Heart left ventricle (tissue), 16 donors: Measurements from ENCODE around the gene RCBTB1. TPM values are rescaled to one million over a fixed set of nuclear protein-coding genes. Genes with fewer than 3 reads are reported as not detected.
"Not testable (repeated sequence)": the region's sequence is repeated elsewhere in the genome, so short reads cannot be mapped to it uniquely, and the experiment has no call there.

Experiments
- ATAC-seq, 4 donors: fragments of 200-7000 bp; cut with Tn5 transposase; one replicate each; pipeline ENCODE4 v1.9.1; 2020 to 2022; ENCODE audit warnings: moderate library complexity in 4 of 4, mild to moderate bottlenecking in 3 of 4, moderate number of reproducible peaks in 1 of 4
- DNase-seq, 5 donors: peaks; one replicate each; pipeline ENCODE4 v3.0.0-alpha.2; 2020
- H3K27ac ChIP-seq, 12 donors: fragments of 200-600 bp; sonication (generic) in 4 of 12; one replicate each; pipeline versions ENCODE4 v1.5.0 to v1.8.0; 2016 to 2022; ENCODE audit warnings: mild to moderate bottlenecking in 2 of 12
- H3K27me3 ChIP-seq, 9 donors: fragments of 200-600 bp; sonication (generic) in 2 of 9; one replicate each; pipeline versions ENCODE4 v1.5.1 to v1.8.0; 2016 to 2022; ENCODE audit warnings: mild to moderate bottlenecking in 3 of 9
- H3K36me3 ChIP-seq, 9 donors: fragments of 200-600 bp; sonication (generic) in 2 of 9; one replicate each; pipeline versions ENCODE4 v1.5.0 to v1.8.0; 2018 to 2022; ENCODE audit warnings: mild to moderate bottlenecking in 2 of 9
- H3K4me1 ChIP-seq, 12 donors: fragments of 200-600 bp; sonication (generic) in 4 of 12; one replicate each; pipeline versions ENCODE4 v1.5.0 to v1.8.0; 2016 to 2022; ENCODE audit warnings: mild to moderate bottlenecking in 3 of 12
- H3K4me3 ChIP-seq, 12 donors: fragments of 200-600 bp; sonication (generic) in 4 of 12; one replicate each; pipeline versions ENCODE4 v1.5.0 to v1.8.0; 2017 to 2022; ENCODE audit warnings: mild to moderate bottlenecking in 9 of 12, moderate library complexity in 4 of 12
- H3K9me3 ChIP-seq, 12 donors: fragments of 200-600 bp; sonication (generic) in 4 of 12; one replicate each; pipeline versions ENCODE4 v1.5.0 to v1.8.0; 2016 to 2022; ENCODE audit warnings: mild to moderate bottlenecking in 1 of 12
- POLR2A ChIP-seq, 2 donors: fragments of 450-650 bp; IDR thresholded peaks; one replicate each; pipeline ENCODE4 v1.6.1; 2017; ENCODE audit warnings: antibody characterized with exemption in 2 of 2, mild to moderate bottlenecking in 2 of 2, moderate library complexity in 2 of 2
- WGBS, 4 donors: extraction: QIAGEN DNeasy Blood & Tissue Kit in 2 of 4; methylation state at CpG; one replicate each; pipeline versions ENCODE4 v1.1.5 to v1.1.7; 2013 to 2018; 5-methylcytosine and 5-hydroxymethylcytosine counted together
- intact Hi-C, 10 donors: fragments of 100-400 bp; cut with DNase I; formaldehyde crosslinking; loops; one replicate each; pipeline versions ENCODE4 v1.11.1 to v1.14.2; 2022
- polyA plus RNA-seq, 2 donors: library from polyadenylated mRNA; stranded (reverse); fragments of 200-250 nt; gene quantifications; one replicate each; pipeline ENCODE4 v1.2.3, GENCODE V29; 2013
- total RNA-seq, 9 donors: library from RNA; depleted of rRNA in 2 of 9; stranded (reverse); fragments of >200 nt in 2 of 9; fragmentation: NEBNext Ultra II Directional in 3 of 9; extraction: Animal tissue kit (Norgen Biotek cat#: 25700) in 3 of 9; gene quantifications; one replicate each; pipeline versions ENCODE4 v1.1.0 to v1.2.4, GENCODE V29; 2016 to 2023
- TF ChIP-seq, protein P1 (sequence below), 12 donors: fragments of 200-600 bp; sonication (generic) in 4 of 12; IDR thresholded peaks; one replicate each; pipeline versions ENCODE4 v1.5.0 to v1.8.0; 2018 to 2022; ENCODE audit warnings: antibody characterized with exemption in 12 of 12, mild to moderate bottlenecking in 5 of 12
- donor health status: ischemic (EF 13 %, LVEDD 7.1; RV severe dilation, severe dysfunction).
- donor health status: healthy with polysubstance abuse.
- donor health status: DM: no; HTN: yes; CAD: no.
- donor health status: DM: no; HTN: no; CAD: no.
- donor health status: ischemic (EF 25% LVEDD 6.9; RV normal size, moderate dysfunction).
- donor health status: ischemic (EF 25% LVEDD 5.7; RV mildly dilated, moderate dysfunction).
- donor health status: healthy.
- donor health status: DM: yes; HTN: yes; CAD: no.
- donor health status: ischemic (EF 35%, LVEDD 5.7; RV mildly dilated, moderate dysfunction).
- donor health status: nonischemic (EF 11% LVEDD 7.7; RV severe dilation, severe dysfunction).
- donor health status: DM: yes; HTN: yes; CAD: no.
- donor health status: PGD.
- donor health status: ischemic (EF 29% LVEDD 5.4; RV normal size, mild dysfunction).
- donor health status: nonischemic (EF 23%, LVEDD 6.1; RV moderate dilation, normal function).

The RCBTB1 gene
- total and polyA plus RNA-seq, 11 donors: 8.5 to 25.8 (median 16.2) TPM

DNA sequence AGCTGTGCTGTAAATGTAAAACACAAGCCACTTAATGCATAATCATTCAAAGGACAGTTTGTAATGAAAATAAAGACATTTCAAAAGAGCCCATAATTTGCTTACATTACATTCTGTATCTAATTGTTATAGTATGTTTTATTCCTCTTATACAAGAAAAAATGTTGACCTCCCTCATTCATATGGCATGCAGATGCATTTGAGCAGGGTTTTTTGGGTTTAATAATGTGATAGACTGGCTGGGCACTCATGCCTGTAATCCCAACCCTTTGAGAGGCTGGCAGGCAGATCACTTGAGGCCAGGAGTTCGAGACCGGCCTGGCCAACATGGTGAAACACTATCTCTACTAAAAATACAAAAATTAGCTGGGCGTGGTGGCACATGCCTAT, 31.3 kb upstream of the RCBTB1 start:
- DNase-seq (no peak), ATAC-seq (no peak)
- Histone ChIP-seq H3K4me3 (no peak overlapping the region), H3K4me1 (peaks cover 0 to 26% (median 12%) of the 10 kb centered on the region in 12 donors), H3K36me3 (no peaks in the 10 kb centered on the region), H3K9me3 (peaks cover 0 to 10% (median 0%) of the 10 kb centered on the region in 12 donors), H3K27me3 (no peaks in the 10 kb centered on the region), H3K27ac (peak overlapping the region in 11 of 12 donors; percentile 51 to 76 (median 66))
- intact Hi-C loops: no loop called here
- TF ChIP-seq, protein P1, sequence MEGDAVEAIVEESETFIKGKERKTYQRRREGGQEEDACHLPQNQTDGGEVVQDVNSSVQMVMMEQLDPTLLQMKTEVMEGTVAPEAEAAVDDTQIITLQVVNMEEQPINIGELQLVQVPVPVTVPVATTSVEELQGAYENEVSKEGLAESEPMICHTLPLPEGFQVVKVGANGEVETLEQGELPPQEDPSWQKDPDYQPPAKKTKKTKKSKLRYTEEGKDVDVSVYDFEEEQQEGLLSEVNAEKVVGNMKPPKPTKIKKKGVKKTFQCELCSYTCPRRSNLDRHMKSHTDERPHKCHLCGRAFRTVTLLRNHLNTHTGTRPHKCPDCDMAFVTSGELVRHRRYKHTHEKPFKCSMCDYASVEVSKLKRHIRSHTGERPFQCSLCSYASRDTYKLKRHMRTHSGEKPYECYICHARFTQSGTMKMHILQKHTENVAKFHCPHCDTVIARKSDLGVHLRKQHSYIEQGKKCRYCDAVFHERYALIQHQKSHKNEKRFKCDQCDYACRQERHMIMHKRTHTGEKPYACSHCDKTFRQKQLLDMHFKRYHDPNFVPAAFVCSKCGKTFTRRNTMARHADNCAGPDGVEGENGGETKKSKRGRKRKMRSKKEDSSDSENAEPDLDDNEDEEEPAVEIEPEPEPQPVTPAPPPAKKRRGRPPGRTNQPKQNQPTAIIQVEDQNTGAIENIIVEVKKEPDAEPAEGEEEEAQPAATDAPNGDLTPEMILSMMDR (IDR thresholded peaks at IDR 0.05): no peak
- TF ChIP-seq POLR2A (IDR thresholded peaks at IDR 0.05): no peak
- WGBS, 4 donors: 87 to 93% (median 90%) methylated on average over 3 of the region's 3 CpGs

DNA sequence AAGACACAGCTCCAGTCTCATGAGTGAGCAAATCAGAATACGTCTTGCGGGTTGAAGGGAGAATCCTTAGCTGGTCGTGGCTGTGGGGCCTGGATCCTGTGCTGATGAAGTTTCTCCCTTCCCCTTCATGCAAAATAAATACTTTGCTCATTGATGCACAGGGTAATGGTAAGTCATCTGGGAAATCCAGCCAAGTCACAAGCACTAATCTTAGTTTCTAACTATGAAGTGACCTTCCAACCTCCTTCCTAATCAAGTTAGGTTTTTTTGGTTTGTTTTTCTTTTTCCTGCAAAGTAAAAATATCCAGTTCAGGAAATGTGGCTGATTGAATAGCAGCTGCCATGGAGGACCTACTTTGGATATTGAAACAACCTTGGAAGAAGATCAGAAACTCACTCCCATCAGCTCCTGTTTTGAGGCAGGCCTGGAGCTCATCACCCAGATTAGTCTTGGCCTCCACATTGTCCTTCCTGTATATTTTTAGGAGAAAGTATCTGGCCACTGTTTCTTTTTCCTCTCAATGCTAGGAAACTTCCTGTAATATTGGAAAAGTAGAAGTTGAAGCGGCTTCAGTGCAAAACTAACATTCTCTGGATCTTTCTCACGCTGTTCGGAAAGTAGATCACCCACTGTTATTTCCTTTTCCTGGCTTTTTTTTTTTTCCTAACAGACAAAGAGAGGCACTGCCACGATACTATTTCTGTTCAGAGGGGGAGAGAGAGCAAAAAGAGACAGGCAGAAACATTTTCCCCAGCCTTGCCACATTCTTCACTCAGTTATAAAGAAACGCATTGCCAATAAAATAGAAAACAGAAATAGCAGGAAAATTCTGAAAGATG, 30.7 kb upstream of the RCBTB1 start:
- peak overlapping the region in 11 of 12 donors; percentile 51 to 76 (median 66) for H3K27ac ChIP-seq
- no peaks in the 10 kb centered on the region for H3K36me3 ChIP-seq
- DNase-seq: no peak
- H3K9me3 ChIP-seq: peaks cover 0 to 12% (median 0%) of the 10 kb centered on the region in 12 donors
- intact Hi-C loops: no loop called here
- no peaks in the 10 kb centered on the region for H3K27me3 ChIP-seq
- WGBS, 4 donors: 37 to 51% (median 44%) methylated on average over 8 of the region's 8 CpGs
- no peak overlapping the region for H3K4me3 ChIP-seq
- peaks cover 0 to 26% (median 12%) of the 10 kb centered on the region in 12 donors for H3K4me1 ChIP-seq
- ATAC-seq: peak in 3 of 4 donors; percentile 47 to 59 (median 54)
- no peak for TF ChIP-seq POLR2A (IDR thresholded peaks at IDR 0.05)
- TF ChIP-seq, protein P1 (IDR thresholded peaks at IDR 0.05): no peak

DNA sequence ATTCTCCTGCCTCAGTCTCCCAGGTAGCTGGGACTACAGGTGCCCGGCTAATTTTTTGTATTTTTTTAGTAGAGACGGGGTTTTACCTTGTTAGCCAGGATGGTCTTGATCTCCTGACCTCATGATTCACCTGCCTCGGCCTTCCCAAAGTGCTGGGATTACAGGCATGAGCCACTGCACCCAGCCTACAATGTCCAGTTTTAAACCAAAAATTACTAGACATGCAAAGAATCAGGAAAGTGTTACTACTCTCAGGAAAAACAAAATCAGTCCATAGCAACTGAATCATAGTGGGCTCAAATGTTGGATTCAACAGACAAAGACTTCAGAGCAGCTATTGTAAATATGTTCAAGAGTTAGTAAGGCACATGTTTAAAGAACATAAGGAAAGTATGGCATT, 26.7 kb upstream of the RCBTB1 start:
- intact Hi-C loops, DNase-seq, H3K4me3 ChIP-seq, H3K27me3 ChIP-seq, H3K27ac ChIP-seq, H3K36me3 ChIP-seq, ATAC-seq: not testable (repeated sequence)
- peaks cover 0 to 21% (median 12%) of the 10 kb centered on the region in 12 donors for H3K4me1 ChIP-seq
- peaks cover 0 to 12% (median 0%) of the 10 kb centered on the region in 12 donors for H3K9me3 ChIP-seq
- WGBS, 4 donors: 96 to 100% (median 99%) methylated on average over 3 of the region's 3 CpGs

- WGBS, 4 donors: 56 to 61% (median 59%) methylated on average over 1 of the region's 1 CpG
- DNase-seq (peak in 1 of 5 donors; percentile 27), ATAC-seq (peak in 1 of 4 donors; percentile 25)
- TF ChIP-seq POLR2A (IDR thresholded peaks at IDR 0.05): no peak
- TF ChIP-seq, protein P1 (IDR thresholded peaks at IDR 0.05): no peak
- Histone ChIP-seq H3K4me1 (peaks cover 0 to 7% (median under 1%) of the 10 kb centered on the region in 12 donors), H3K36me3 (no peaks in the 10 kb centered on the region), H3K27me3 (no peaks in the 10 kb centered on the region), H3K27ac (no peak overlapping the region), H3K9me3 (peaks cover 0 to 12% (median 0%) of the 10 kb centered on the region in 12 donors), H3K4me3 (no peak overlapping the region)
- intact Hi-C loops: no loop called here
Measured at GRCh38 chr13:49610176-49610575, 24.8 kb upstream of the RCBTB1 start.
